Natural killer cell (primary cell): ENCODE results near the gene AKR7A2. TPM values are rescaled to one million over a fixed set of nuclear protein-coding genes. Genes with fewer than 3 reads are reported as not detected.
"Not testable (repeated sequence)": the region's sequence is repeated elsewhere in the genome, so short reads cannot be mapped to it uniquely, and the experiment has no call there.

Source experiments
- ATAC-seq, 3 donors: fragments of 150-1000 bp in 2 of 3; fragments of 200-7000 bp in 1 of 3; cut with Tn5 transposase; 1 replicate in 1 of 3; 2 replicates in 2 of 3; pipeline ENCODE4 v1.10.0; 2021; ENCODE audit warnings: mild to moderate bottlenecking in 2 of 3, moderate library complexity in 2 of 3
- DNase-seq, 2 donors: peaks; one replicate each; pipeline versions ENCODE4 v3.0.0 to v3.0.0-alpha.2; 2013 to 2021; ENCODE audit warnings: mixed read lengths in 1 of 2
- H3K27ac ChIP-seq: one replicate; pipeline ENCODE4 v1.5.1; 2013; ENCODE audit warnings: mild to moderate bottlenecking, low read length
- H3K27me3 ChIP-seq: one replicate; pipeline ENCODE4 v1.6.1; 2013; ENCODE audit warnings: low read length; ENCODE audit not compliant: control insufficient read depth, insufficient read depth
- H3K36me3 ChIP-seq: one replicate; pipeline ENCODE4 v1.6.1; 2013; ENCODE audit warnings: low read length; ENCODE audit not compliant: control insufficient read depth, insufficient read depth
- H3K4me1 ChIP-seq: one replicate; pipeline ENCODE4 v1.6.1; 2013; ENCODE audit warnings: low read length; ENCODE audit not compliant: control insufficient read depth, insufficient read depth
- H3K4me3 ChIP-seq: one replicate; pipeline ENCODE4 v1.5.1; 2013; ENCODE audit warnings: low read length
- H3K9me3 ChIP-seq: one replicate; pipeline ENCODE4 v1.6.1; 2013; ENCODE audit warnings: low read length; ENCODE audit not compliant: control insufficient read depth, insufficient read depth
- H3K27ac Mint-ChIP-seq, 2 donors: one replicate each; pipeline ENCODE4 v1.8.0; 2022; ENCODE audit warnings: mild to moderate bottlenecking in 2 of 2, mixed read lengths in 2 of 2, moderate library complexity in 1 of 2
- H3K27me3 Mint-ChIP-seq, 2 donors: one replicate each; pipeline ENCODE4 v1.8.0; 2022; ENCODE audit warnings: low read depth in 2 of 2, mixed read lengths in 2 of 2
- H3K36me3 Mint-ChIP-seq: one replicate; pipeline ENCODE4 v1.8.0; 2022; ENCODE audit warnings: mixed read lengths
- H3K4me1 Mint-ChIP-seq, 2 donors: one replicate each; pipeline ENCODE4 v1.8.0; 2022; ENCODE audit warnings: mixed read lengths in 2 of 2
- H3K4me3 Mint-ChIP-seq: one replicate; pipeline ENCODE4 v1.8.0; 2022; ENCODE audit warnings: mild to moderate bottlenecking, moderate library complexity, mixed read lengths
- H3K9me3 Mint-ChIP-seq, 2 donors: one replicate each; pipeline ENCODE4 v1.8.0; 2022; ENCODE audit warnings: mixed read lengths in 2 of 2
- CTCF ChIP-seq: fragments of 200-600 bp; IDR thresholded peaks from one replicate; pipeline ENCODE4 v1.8.0; 2022; ENCODE audit warnings: antibody characterized with exemption
- WGBS: methylation state at CpG from one replicate; pipeline ENCODE4 v1.1.7; 2013; ENCODE audit warnings: missing lambda C conversion rate; ENCODE audit not compliant: insufficient coverage; 5-methylcytosine and 5-hydroxymethylcytosine counted together
- intact Hi-C: fragments of 100-400 bp; cut with micrococcal nuclease; formaldehyde crosslinking; loops from one replicate; pipeline ENCODE4 v1.14.2; 2022
- total RNA-seq, 4 donors: library from RNA; stranded (reverse); fragments of 120-200 nt in 1 of 4; gene quantifications; one replicate each; pipeline versions ENCODE4 v1.2.3 to v1.2.4, GENCODE V29; 2013 to 2022

AKR7A2 gene
- total RNA-seq, 3 donors from 2014 or later (not counting 1 experiment from before 2014, with no cell fraction given), result 25.5 to 31.9 (median 28.9) TPM

- Mint-ChIP-seq H3K27ac (no peak overlapping the region), H3K9me3 (no peaks in the 10 kb centered on the region), H3K4me1 (peaks cover 0 to 5% of the 10 kb centered on the region in 2 donors), H3K27me3 (peaks cover 10 to 21% of the 10 kb centered on the region in 2 donors), H3K36me3 (no peaks in the 10 kb centered on the region), H3K4me3 (no peak overlapping the region)
- H3K27ac ChIP-seq, result no peak overlapping the region
- intact Hi-C loops, result loop anchor here (1.0 kb wide), 1 partner anchor 17 kb away; no protein-coding TSS in a partner anchor
- peaks cover 4% of the 10 kb centered on the region for H3K27me3 ChIP-seq
- H3K36me3 ChIP-seq, result no peaks in the 10 kb centered on the region
- peaks cover 3% of the 10 kb centered on the region for H3K9me3 ChIP-seq
- DNase-seq (no peak), ATAC-seq (no peak)
- H3K4me1 ChIP-seq, result no peaks in the 10 kb centered on the region
- H3K4me3 ChIP-seq, result no peak overlapping the region
- TF ChIP-seq CTCF, result no peak
These were observed 39.9 kb downstream of the AKR7A2 start for GRCh38 chr1:19272064-19272463.

- intact Hi-C loops, H3K9me3 Mint-ChIP-seq, H3K4me3 Mint-ChIP-seq, ATAC-seq, H3K36me3 Mint-ChIP-seq, H3K9me3 ChIP-seq, H3K27me3 ChIP-seq, H3K4me1 Mint-ChIP-seq, H3K4me1 ChIP-seq, H3K36me3 ChIP-seq, H3K4me3 ChIP-seq, H3K27ac Mint-ChIP-seq, H3K27ac ChIP-seq, DNase-seq: not testable (repeated sequence)
- whole genome bisulfite sequencing, result 92% methylated on average over 6 of the region's 6 CpGs
- peaks cover 10 to 21% of the 10 kb centered on the region in 2 donors for H3K27me3 Mint-ChIP-seq
These were observed 41.6 kb downstream of the AKR7A2 start for GRCh38 chr1:19270343-19270730.

GRCh38 chr1:19269427-19270342, 42.3 kb downstream of the AKR7A2 start:
- H3K4me1 ChIP-seq, H3K36me3 Mint-ChIP-seq, H3K27me3 ChIP-seq, H3K4me3 Mint-ChIP-seq, H3K9me3 ChIP-seq, H3K36me3 ChIP-seq, H3K27ac Mint-ChIP-seq, H3K4me1 Mint-ChIP-seq, H3K4me3 ChIP-seq, H3K27ac ChIP-seq, intact Hi-C loops, H3K9me3 Mint-ChIP-seq, DNase-seq, ATAC-seq: not testable (repeated sequence)
- peaks cover 9 to 19% of the 10 kb centered on the region in 2 donors for H3K27me3 Mint-ChIP-seq
- 80% methylated on average over 7 of the region's 9 CpGs for WGBS

GRCh38 chr1:19268445-19268844, 43.5 kb downstream of the AKR7A2 start:
- 77% methylated on average over 11 of the region's 11 CpGs for WGBS
- DNase-seq, result no peak
- H3K27me3 ChIP-seq, result no peaks in the 10 kb centered on the region
- Mint-ChIP-seq H3K4me3 (no peak overlapping the region), H3K27ac (no peak overlapping the region), H3K36me3 (no peaks in the 10 kb centered on the region), H3K4me1 (peaks cover 0 to 5% of the 10 kb centered on the region in 2 donors), H3K27me3 (peaks cover 5 to 12% of the 10 kb centered on the region in 2 donors), H3K9me3 (no peaks in the 10 kb centered on the region)
- no peaks in the 10 kb centered on the region for H3K9me3 ChIP-seq
- no peak for ATAC-seq
- intact Hi-C loops, result no loop called here
- H3K27ac ChIP-seq, result no peak overlapping the region
- no peak overlapping the region for H3K4me3 ChIP-seq
- H3K36me3 ChIP-seq, result no peaks in the 10 kb centered on the region
- H3K4me1 ChIP-seq, result no peaks in the 10 kb centered on the region
- no peak for TF ChIP-seq CTCF
